Neural cell (in vitro differentiated cells): ENCODE results near the gene ERRFI1. TPM values are rescaled to one million over a fixed set of nuclear protein-coding genes. Genes with fewer than 3 reads are reported as not detected.

Experiments used
- H2AFZ ChIP-seq: fragments of 200-600, 300-800 bp; sonication (generic), shearing (Covaris generic); 2 replicates; pipeline ENCODE4 v1.6.0; 2014; ENCODE audit warnings: low read depth, mild to moderate bottlenecking, antibody characterized with exemption, low read length, moderate library complexity
- H3F3A ChIP-seq: fragments of 200-600 bp; shearing (Covaris generic); 2 replicates; pipeline ENCODE4 v1.6.1; 2016; ENCODE audit warnings: mild to moderate bottlenecking, moderate library complexity, mixed read lengths, antibody characterized with exemption, low read length; ENCODE audit not compliant: insufficient read depth, poor library complexity, severe bottlenecking
- H3K27ac ChIP-seq: fragments of 200-600, 300-800 bp; sonication (generic), shearing (Covaris generic); 2 replicates; pipeline ENCODE4 v1.5.1; 2014; ENCODE audit warnings: mild to moderate bottlenecking, low read length, moderate library complexity
- H3K27me3 ChIP-seq: fragments of 300-800, 200-600 bp; sonication (generic), shearing (Covaris generic); 2 replicates; pipeline ENCODE4 v1.6.0; 2014; ENCODE audit warnings: mild to moderate bottlenecking, low read depth, low read length, moderate library complexity; ENCODE audit not compliant: insufficient read depth
- H3K36me3 ChIP-seq: fragments of 300-800, 200-600 bp; sonication (generic), shearing (Covaris generic); 2 replicates; pipeline ENCODE4 v1.5.1; 2014; ENCODE audit warnings: mild to moderate bottlenecking, antibody characterized with exemption, low read length, moderate library complexity; ENCODE audit not compliant: insufficient read depth
- H3K4me2 ChIP-seq: fragments of 300-800, 200-600 bp; sonication (generic), shearing (Covaris generic); 2 replicates; pipeline ENCODE4 v1.6.0; 2014; ENCODE audit warnings: mild to moderate bottlenecking, low read length
- H3K4me3 ChIP-seq: fragments of 300-800, 200-600 bp; sonication (generic), shearing (Covaris generic); 2 replicates; pipeline ENCODE4 v1.5.1; 2014; ENCODE audit warnings: mild to moderate bottlenecking, low read length, moderate library complexity
- H3K79me2 ChIP-seq: fragments of 200-600 bp; shearing (Covaris generic); replicated peaks from 2 replicates; pipeline ENCODE4 v1.6.0; 2014; ENCODE audit warnings: mild to moderate bottlenecking, low read length, moderate library complexity; ENCODE audit not compliant: insufficient read depth
- H3K9ac ChIP-seq: fragments of 300-800, 200-600 bp; sonication (generic), shearing (Covaris generic); 2 replicates; pipeline ENCODE4 v1.6.1; 2016; ENCODE audit warnings: mild to moderate bottlenecking, low read length, mixed read lengths
- H3K9me2 ChIP-seq: fragments of 200-600 bp; shearing (Covaris generic); 2 replicates; pipeline ENCODE4 v1.6.1; 2016; ENCODE audit warnings: mild to moderate bottlenecking, low read length, mixed read lengths; ENCODE audit not compliant: insufficient read depth
- H3K9me3 ChIP-seq: fragments of 200-600, 300-800 bp; sonication (generic), shearing (Covaris generic); 2 replicates; pipeline ENCODE4 v1.6.1; 2016; ENCODE audit warnings: mild to moderate bottlenecking, mixed run types, low read length, moderate library complexity, mixed read lengths
- H4K20me1 ChIP-seq: fragments of 200-600 bp; shearing (Covaris generic); 2 replicates; pipeline ENCODE4 v1.6.1; 2016; ENCODE audit warnings: mild to moderate bottlenecking, mixed run types; ENCODE audit not compliant: insufficient read depth
- CTCF ChIP-seq: fragments of 450-650 bp; IDR thresholded peaks from 2 replicates; pipeline ENCODE4 v1.5.1; 2014; ENCODE audit warnings: antibody characterized with exemption, mild to moderate bottlenecking, moderate library complexity; ENCODE audit not compliant: poor library complexity, severe bottlenecking
- EP300 ChIP-seq: fragments of 450-650 bp; conservative IDR thresholded peaks from 2 replicates; pipeline ENCODE4 v1.6.1; 2014; ENCODE audit warnings: antibody characterized with exemption, mild to moderate bottlenecking, moderate library complexity; ENCODE audit not compliant: poor library complexity, severe bottlenecking
- EZH2 ChIP-seq: fragments of 200-600, 300-800 bp; shearing (Covaris generic), sonication (generic); IDR thresholded peaks from 2 replicates; pipeline ENCODE4 v1.6.1; 2014; ENCODE audit warnings: antibody characterized with exemption, low read length, borderline replicate concordance, mild to moderate bottlenecking; ENCODE audit not compliant: insufficient read depth, poor library complexity, severe bottlenecking
- MXI1 ChIP-seq: fragments of 450-650 bp; conservative IDR thresholded peaks from 2 replicates; pipeline ENCODE4 v1.6.1; 2014; ENCODE audit warnings: antibody characterized with exemption, mild to moderate bottlenecking; ENCODE audit not compliant: poor library complexity, severe bottlenecking
- POLR2AphosphoS5 ChIP-seq: IDR thresholded peaks from 2 replicates; pipeline ENCODE4 v1.6.1; 2012
- RAD21 ChIP-seq: fragments of 450-650 bp; conservative IDR thresholded peaks from 2 replicates; pipeline ENCODE4 v1.6.1; 2014; ENCODE audit warnings: antibody characterized with exemption, mild to moderate bottlenecking, moderate library complexity
- SMC3 ChIP-seq: fragments of 450-650 bp; conservative IDR thresholded peaks from 2 replicates; pipeline ENCODE4 v1.6.1; 2014; ENCODE audit warnings: antibody characterized with exemption, mild to moderate bottlenecking, moderate library complexity; ENCODE audit not compliant: poor library complexity
- TAF1 ChIP-seq: IDR thresholded peaks from 2 replicates; pipeline ENCODE4 v1.6.1; 2012; ENCODE audit warnings: low read depth
- polyA plus RNA-seq: library from polyadenylated mRNA; depleted of rRNA; stranded (reverse); fragments of >200 nt; gene quantifications from 2 replicates; pipeline ENCODE4 v1.2.3, GENCODE V29; 2014
- TF ChIP-seq, protein P1 (sequence below): IDR thresholded peaks from 2 replicates; pipeline ENCODE4 v1.6.1; 2012; ENCODE audit warnings: borderline replicate concordance

ERRFI1 gene
- polyA plus RNA-seq, 1 donor from 2014 or later = 72.9 TPM

- H3K79me2 ChIP-seq = no peaks in the 10 kb centered on the region
- H3K4me3 ChIP-seq = no peak overlapping the region
- H2AFZ ChIP-seq = no peak overlapping the region
- H3K9me3 ChIP-seq = no peaks in the 10 kb centered on the region
- no peak overlapping the region for H3K4me2 ChIP-seq
- no peak overlapping the region for H3K9ac ChIP-seq
- H3K27ac ChIP-seq = no peak overlapping the region
- H3K9me2 ChIP-seq = no peaks in the 10 kb centered on the region
- TF ChIP-seq SMC3 (no peak), TAF1 (no peak), MXI1 (no peak), EP300 (no peak)
- H3K27me3 ChIP-seq = no peaks in the 10 kb centered on the region
- no peaks in the 10 kb centered on the region for H3K36me3 ChIP-seq
- no peaks in the 10 kb centered on the region for H3F3A ChIP-seq
- H4K20me1 ChIP-seq = no peaks in the 10 kb centered on the region
These were observed 37.5 kb downstream of the ERRFI1 start for GRCh38 chr1:7988576-7988975.

DNA sequence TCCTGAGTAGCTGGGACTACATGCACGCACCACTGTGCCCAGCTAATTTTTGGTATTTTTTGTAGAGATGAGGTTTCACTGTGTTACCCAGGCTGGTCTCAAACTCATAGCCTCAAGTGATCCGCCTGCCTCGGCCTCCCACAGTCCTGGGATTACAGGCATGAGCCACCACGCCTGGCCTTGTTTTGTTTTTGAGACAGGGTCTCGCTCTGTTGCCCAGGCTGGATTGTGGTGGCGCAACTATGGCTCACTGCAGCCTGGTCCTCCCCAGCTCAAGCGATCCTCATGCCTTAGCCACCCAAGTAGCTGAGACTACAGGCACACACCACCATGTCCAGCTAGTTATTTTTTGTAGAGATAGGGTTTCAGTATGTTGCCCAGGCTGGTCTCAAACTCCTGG, 38.6 kb downstream of the ERRFI1 start:
- Histone ChIP-seq H3K9me3 (no peaks in the 10 kb centered on the region), H3K9ac (no peak overlapping the region), H3K27me3 (no peaks in the 10 kb centered on the region), H3K4me2 (no peak overlapping the region), H3K36me3 (no peaks in the 10 kb centered on the region), H3K9me2 (no peaks in the 10 kb centered on the region), H3F3A (no peaks in the 10 kb centered on the region), H4K20me1 (no peaks in the 10 kb centered on the region), H3K4me3 (no peak overlapping the region), H2AFZ (no peak overlapping the region), H3K79me2 (no peaks in the 10 kb centered on the region), H3K27ac (no peak overlapping the region)
- TF ChIP-seq MXI1 (no peak), TAF1 (no peak), EP300 (no peak), EZH2 (no peak), POLR2AphosphoS5 (no peak), SMC3 (no peak), RAD21 (no peak), CTCF (no peak)
- TF ChIP-seq, protein P1, sequence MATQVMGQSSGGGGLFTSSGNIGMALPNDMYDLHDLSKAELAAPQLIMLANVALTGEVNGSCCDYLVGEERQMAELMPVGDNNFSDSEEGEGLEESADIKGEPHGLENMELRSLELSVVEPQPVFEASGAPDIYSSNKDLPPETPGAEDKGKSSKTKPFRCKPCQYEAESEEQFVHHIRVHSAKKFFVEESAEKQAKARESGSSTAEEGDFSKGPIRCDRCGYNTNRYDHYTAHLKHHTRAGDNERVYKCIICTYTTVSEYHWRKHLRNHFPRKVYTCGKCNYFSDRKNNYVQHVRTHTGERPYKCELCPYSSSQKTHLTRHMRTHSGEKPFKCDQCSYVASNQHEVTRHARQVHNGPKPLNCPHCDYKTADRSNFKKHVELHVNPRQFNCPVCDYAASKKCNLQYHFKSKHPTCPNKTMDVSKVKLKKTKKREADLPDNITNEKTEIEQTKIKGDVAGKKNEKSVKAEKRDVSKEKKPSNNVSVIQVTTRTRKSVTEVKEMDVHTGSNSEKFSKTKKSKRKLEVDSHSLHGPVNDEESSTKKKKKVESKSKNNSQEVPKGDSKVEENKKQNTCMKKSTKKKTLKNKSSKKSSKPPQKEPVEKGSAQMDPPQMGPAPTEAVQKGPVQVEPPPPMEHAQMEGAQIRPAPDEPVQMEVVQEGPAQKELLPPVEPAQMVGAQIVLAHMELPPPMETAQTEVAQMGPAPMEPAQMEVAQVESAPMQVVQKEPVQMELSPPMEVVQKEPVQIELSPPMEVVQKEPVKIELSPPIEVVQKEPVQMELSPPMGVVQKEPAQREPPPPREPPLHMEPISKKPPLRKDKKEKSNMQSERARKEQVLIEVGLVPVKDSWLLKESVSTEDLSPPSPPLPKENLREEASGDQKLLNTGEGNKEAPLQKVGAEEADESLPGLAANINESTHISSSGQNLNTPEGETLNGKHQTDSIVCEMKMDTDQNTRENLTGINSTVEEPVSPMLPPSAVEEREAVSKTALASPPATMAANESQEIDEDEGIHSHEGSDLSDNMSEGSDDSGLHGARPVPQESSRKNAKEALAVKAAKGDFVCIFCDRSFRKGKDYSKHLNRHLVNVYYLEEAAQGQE = no peak
